8988T (cell line): Measurements from ENCODE around the gene HAPLN3.

Experiments used
- DNase-seq: peaks from one replicate; pipeline ENCODE4 v3.0.0; 2011

HAPLN3 gene

DNA sequence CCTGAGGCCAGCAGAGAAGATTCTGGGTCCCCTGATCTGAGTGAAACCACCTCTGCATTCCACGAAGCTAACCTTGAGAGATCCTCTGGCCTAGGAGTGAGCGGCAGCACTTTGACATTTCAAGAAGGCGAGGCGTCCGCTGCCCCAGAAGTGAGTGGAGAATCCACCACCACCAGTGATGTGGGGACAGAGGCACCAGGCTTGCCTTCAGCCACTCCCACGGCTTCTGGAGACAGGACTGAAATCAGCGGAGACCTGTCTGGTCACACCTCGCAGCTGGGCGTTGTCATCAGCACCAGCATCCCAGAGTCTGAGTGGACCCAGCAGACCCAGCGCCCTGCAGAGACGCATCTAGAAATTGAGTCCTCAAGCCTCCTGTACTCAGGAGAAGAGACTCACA lies 36.4 kb downstream of the HAPLN3 start:
- DNase-seq = no peak

DNA sequence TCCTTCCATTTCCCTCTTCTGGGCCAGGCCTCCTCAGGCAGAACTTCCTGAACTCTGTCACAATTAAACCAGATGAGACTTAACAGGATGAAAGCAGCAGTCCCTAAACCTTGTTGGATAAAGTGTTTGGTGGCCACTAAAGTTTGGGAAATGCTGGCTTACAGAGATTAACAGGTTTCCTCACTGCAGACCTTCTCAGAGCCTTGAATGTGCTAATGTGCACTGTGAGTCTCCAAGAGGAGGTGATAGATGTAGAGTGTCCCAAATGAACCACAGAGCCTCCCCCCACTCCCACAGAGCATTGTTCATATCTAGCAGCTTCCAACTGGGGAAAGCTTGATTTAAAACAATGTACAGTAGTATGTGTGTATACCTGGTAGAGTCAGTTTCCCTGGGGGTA lies 42.9 kb downstream of the HAPLN3 start:
- DNase-seq = no peak

- no peak for DNase-seq
Observed at GRCh38 chr15:88849376-88850072, 45.8 kb downstream of the HAPLN3 start.

DNA sequence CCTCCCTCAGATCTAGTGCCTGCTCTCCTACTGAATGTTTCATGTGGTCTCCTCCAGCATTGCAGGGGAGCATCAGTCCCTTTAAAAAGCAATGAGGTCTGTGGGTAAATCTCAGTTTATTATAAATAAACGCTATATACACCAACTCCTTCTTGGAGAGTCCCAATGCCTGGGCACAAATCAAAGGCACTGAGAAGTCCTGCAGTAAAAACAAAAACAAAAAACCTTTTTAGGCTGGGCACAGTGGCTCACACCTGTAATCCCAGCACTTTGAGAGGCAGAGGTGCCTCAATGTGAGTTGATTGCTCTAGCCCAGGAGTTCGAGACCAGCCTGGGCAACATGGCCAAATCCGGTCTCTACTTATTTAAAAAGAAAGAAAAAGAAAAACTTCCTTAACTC lies 47.1 kb downstream of the HAPLN3 start:
- DNase-seq = no peak

- no peak for DNase-seq
Observed at GRCh38 chr15:88847144-88847543, 48.2 kb downstream of the HAPLN3 start.

- DNase-seq = no peak
Observed at GRCh38 chr15:88845616-88846015, 49.7 kb downstream of the HAPLN3 start.

DNA sequence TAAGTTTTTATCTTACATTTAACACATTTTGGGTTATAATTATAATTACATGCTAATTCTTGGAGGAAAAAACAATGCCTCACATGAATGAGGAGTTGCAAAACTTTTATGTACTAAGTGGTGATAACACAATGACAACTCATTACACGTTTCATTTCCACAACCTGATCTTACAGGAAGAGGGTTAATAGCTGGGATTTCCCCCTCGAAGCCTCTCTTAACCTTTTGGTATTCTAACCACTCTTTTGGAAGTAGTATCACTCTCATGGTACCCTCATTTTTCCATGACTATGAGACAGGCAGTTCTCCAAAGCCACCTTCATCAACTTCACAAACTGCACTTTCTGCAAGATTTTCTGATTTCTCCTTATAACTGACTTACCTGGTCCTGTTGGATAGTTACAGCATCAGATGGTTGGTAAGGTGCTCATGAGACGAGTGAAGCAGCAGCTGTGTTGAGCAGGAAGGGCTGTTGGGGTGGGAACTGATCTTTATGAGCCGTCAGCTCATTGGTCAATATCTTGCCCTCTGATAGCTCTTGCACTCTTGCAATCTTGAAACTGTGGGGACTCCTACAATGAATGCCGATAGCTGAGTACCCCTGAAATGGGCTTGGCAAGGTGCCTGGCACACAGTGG lies 50.5 kb downstream of the HAPLN3 start:
- no peak for DNase-seq

GRCh38 chr15:88843334-88843733 lies 52.0 kb downstream of the HAPLN3 start:
- no peak for DNase-seq

- DNase-seq = no peak
Observed at GRCh38 chr15:88842156-88842555, 53.2 kb downstream of the HAPLN3 start.

DNA sequence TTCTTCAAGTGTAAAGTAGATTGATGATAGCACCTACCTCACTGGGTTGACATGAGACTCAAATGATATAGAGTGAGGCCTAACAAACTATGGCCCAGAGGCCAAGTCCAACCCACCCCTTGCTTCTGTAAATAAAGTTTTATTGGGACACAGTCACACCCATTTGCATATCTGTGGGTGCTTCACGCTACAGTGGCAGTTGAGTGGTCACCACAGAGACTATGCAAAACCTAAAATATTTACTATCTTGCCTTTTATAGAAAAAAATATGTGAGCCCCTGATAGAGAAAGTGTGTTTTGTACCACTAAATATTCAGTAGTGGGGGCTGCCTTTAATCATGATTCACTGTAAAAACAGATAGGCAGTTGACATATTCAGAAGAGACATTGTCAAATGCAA lies 54.1 kb downstream of the HAPLN3 start:
- DNase-seq = no peak

DNA sequence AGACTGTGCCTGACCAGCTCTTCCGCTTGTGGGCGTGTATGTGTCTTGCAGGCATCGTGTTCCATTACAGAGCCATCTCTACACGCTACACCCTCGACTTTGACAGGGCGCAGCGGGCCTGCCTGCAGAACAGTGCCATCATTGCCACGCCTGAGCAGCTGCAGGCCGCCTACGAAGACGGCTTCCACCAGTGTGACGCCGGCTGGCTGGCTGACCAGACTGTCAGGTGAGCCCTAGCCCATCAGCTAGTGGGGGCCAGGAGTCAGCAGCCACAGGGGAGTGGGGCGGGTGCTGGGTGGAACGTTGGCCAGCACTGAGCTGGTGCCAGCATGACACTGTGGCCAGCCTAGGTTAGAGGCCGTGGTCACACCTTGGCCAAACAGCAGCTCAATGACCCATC lies 55.4 kb downstream of the HAPLN3 start:
- DNase-seq = no peak

DNA sequence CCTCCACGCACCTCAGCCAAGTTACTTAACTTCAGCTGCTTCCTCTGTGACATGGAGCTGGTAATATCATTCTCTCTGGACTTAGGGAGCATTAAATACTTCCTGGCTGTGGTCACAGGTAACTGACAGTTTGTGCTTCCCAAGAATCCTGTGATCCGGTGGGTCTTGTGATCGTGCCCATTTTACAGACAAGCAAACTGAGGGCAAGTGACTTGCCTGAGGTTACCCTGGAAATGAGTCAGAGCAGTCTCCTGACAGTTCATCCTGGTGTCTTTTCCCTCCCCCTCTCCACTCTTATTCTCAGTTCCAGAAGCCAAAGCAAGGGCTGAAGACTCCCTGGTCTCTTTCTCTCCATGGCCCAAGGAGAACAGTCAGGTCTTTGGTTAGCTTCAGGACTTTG lies 56.2 kb downstream of the HAPLN3 start:
- no peak for DNase-seq

GRCh38 chr15:88838667-88839066 lies 56.7 kb downstream of the HAPLN3 start:
- no peak for DNase-seq

GRCh38 chr15:88835646-88836045 lies 59.7 kb downstream of the HAPLN3 start:
- no peak for DNase-seq

- no peak for DNase-seq
Observed at GRCh38 chr15:88835119-88835518, 60.2 kb downstream of the HAPLN3 start.

- peak; percentile 44 for DNase-seq
Observed at GRCh38 chr15:88834211-88834812, 61.0 kb downstream of the HAPLN3 start.

GRCh38 chr15:88833731-88834100 lies 61.6 kb downstream of the HAPLN3 start:
- no peak for DNase-seq

DNA sequence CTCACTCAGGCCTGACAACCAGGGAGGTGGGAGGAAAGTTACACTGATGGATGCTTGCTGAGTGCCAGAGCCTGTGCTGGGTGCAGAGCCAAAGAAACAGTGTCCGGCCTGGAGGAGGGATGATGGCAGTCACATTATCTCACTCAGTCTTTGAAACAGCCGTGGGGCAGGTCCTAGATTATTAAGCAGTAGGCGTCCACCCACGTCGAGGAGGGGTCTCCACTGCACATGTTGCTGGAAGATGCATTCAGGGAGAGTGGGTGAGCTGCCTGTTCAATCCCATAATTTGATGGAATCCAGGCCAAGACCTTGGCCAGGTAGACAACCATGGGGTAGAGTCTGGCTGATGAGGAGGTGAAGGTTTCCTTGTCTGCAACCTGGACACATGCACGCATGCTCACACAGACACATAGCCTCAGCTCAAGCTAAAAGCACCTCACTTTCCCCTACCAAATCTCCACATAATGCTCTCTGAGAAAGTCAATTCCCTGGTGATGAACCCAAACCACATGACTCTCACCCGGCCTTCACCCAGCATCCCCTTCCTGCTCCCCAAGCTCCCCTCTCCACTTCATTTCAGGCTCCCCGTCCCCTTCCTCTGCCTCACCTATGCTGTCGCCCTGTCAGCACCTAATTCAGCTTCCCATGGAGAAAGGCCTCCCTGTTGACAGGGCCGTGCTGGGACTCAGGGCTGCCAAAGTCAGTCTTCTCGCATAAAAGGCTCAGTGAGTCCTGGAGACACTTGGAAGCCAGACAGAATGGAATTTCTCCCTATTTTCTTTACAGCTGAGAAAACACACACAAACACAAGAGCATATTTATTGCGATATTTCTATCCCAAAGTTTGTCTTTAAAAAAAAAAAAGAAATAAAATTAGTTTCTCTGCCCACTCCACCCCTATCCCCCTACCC lies 62.3 kb downstream of the HAPLN3 start:
- DNase-seq = no peak

GRCh38 chr15:88830016-88830415 lies 65.3 kb downstream of the HAPLN3 start:
- DNase-seq = no peak

DNA sequence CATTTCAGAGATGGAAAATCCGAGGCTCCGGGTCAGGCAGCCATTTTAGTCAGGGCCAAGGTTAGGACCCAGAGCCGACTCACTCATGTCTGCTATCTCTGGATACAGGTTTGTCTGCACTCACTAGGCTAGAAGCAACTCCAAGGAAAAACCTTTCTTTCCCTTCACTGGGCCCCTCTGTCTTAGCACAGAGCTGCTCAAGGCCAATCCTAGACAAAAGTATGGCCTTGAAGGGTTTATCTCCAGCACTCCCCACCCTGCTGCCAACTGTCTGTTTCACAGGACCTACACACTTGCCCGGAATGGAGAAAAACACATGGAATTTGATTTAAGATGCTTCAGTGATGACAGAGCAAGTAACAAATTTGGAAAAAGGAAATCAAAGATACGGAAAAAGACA lies 66.6 kb downstream of the HAPLN3 start:
- no peak for DNase-seq
